ENCODE results near the gene STEAP3. TPM values are rescaled to one million over a fixed set of nuclear protein-coding genes. Genes with fewer than 3 reads are reported as not detected.

The STEAP3 gene
- total RNA-seq, 4 donors from 2014 or later = 18.3 to 21.7 (median 20.6) TPM

DNA sequence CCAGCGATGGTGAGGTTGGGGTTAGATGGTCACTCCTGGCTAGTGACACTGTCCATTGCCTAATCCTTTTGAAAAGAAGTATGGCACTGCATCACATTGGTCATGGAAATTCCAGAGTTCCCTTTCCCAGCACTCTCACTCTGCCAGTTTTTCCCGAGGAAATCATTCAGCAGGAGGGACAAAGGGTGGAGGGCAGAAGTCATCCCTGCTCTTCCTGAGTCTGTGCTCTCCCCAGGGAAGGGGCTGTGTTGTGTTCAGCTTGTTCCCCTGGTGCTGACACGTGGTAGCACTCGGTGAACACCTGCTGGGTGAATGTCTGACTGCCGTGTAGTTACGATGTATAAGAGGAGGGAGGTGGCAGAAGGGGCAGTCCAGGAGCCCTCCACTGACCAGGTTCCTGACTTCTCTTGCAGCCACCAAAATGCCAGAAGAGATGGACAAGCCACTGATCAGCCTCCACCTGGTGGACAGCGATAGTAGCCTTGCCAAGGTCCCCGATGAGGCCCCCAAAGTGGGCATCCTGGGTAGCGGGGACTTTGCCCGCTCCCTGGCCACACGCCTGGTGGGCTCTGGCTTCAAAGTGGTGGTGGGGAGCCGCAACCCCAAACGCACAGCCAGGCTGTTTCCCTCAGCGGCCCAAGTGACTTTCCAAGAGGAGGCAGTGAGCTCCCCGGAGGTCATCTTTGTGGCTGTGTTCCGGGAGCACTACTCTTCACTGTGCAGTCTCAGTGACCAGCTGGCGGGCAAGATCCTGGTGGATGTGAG, 21.6 kb downstream of the STEAP3 start:
- H3K4me1 ChIP-seq = peaks cover 13% of the 10 kb centered on the region
- no peak for DNase-seq (ENCODE audit: low spot score in 2 of 2)
- H3K9me3 ChIP-seq = no peaks in the 10 kb centered on the region
- TF ChIP-seq EP300 (IDR thresholded peaks at IDR 0.05) = no peak
- TF ChIP-seq, protein P1, sequence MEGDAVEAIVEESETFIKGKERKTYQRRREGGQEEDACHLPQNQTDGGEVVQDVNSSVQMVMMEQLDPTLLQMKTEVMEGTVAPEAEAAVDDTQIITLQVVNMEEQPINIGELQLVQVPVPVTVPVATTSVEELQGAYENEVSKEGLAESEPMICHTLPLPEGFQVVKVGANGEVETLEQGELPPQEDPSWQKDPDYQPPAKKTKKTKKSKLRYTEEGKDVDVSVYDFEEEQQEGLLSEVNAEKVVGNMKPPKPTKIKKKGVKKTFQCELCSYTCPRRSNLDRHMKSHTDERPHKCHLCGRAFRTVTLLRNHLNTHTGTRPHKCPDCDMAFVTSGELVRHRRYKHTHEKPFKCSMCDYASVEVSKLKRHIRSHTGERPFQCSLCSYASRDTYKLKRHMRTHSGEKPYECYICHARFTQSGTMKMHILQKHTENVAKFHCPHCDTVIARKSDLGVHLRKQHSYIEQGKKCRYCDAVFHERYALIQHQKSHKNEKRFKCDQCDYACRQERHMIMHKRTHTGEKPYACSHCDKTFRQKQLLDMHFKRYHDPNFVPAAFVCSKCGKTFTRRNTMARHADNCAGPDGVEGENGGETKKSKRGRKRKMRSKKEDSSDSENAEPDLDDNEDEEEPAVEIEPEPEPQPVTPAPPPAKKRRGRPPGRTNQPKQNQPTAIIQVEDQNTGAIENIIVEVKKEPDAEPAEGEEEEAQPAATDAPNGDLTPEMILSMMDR (IDR thresholded peaks at IDR 0.05) = no peak
- TF ChIP-seq POLR2A (IDR thresholded peaks at IDR 0.05) = no peak
- no peak for TF ChIP-seq POLR2AphosphoS5 (IDR thresholded peaks at IDR 0.05)
- peaks cover 4% of the 10 kb centered on the region for H3K36me3 ChIP-seq
- H3K27ac ChIP-seq = no peak overlapping the region
- H3K27me3 ChIP-seq = no peaks in the 10 kb centered on the region
- H3K4me3 ChIP-seq = no peak overlapping the region
- 90% methylated on average over 12 of the region's 17 CpGs for WGBS

DNA sequence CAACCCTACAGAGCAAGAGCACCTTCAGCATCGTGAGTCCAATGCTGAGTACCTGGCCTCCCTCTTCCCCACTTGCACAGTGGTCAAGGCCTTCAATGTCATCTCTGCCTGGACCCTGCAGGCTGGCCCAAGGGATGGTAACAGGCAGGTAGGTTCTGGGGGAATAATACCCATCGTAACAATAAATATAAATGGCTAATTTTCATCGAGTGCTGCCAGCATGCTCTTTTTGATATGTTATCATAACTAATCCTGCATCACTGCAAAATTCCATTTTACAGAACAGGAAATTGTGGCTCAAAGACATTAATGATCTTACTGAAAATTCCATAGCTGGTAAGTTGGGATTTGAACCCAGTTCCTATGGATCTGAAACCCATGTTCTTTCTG, 22.2 kb downstream of the STEAP3 start:
- WGBS = 100% methylated on average over 3 of the region's 3 CpGs
- TF ChIP-seq POLR2AphosphoS5 (IDR thresholded peaks at IDR 0.05) (no peak), POLR2A (IDR thresholded peaks at IDR 0.05) (no peak), EP300 (IDR thresholded peaks at IDR 0.05) (no peak)
- TF ChIP-seq, protein P1 (IDR thresholded peaks at IDR 0.05) = no peak
- Histone ChIP-seq H3K4me3 (no peak overlapping the region), H3K27me3 (no peaks in the 10 kb centered on the region), H3K27ac (no peak overlapping the region), H3K36me3 (peaks cover 10% of the 10 kb centered on the region), H3K9me3 (no peaks in the 10 kb centered on the region), H3K4me1 (peaks cover 7% of the 10 kb centered on the region)
- no peak for DNase-seq (ENCODE audit: low spot score in 2 of 2)

DNA sequence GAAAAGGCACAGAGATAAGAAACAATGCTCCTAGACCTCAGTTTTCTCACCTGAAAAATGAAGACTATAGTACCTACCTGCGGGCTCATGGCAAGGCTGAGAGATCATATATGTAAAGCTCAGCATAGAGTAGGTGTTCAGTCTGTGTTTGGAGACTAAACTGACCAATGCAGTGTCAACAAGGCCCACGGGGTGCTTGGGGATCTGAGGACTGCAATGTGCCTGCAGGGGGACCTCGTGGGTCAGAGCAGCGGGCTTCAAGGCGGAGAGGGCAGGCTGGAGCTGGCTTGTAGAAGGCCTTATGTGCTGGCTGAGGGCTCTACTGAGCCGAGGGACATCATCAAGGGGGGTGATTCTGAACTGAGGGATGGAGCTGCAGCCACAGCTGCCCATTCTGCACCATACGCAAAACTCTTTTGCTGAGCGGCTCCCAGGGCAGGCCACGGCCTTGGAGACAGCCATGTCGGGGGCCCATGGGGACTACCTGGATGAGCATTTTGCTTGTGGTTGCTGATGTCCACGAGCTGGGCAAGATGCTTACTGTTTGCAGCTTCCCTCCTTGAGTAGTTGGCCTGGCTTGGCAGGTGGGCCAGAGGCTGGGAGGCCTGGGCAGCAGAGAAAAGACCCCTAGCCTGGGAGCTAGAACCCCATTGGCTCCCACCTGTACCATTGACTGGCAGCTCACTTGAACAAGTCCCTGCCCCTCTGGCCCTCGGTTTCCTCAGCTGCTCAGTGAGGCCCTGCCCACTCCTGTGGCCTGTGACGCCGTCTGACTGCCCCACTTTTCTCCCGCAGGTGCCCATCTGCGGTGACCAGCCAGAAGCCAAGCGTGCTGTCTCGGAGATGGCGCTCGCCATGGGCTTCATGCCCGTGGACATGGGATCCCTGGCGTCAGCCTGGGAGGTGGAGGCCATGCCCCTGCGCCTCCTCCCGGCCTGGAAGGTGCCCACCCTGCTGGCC, 23.5 kb downstream of the STEAP3 start:
- peak in 1 of 2 donors; percentile 55 for DNase-seq (ENCODE audit: low spot score in 2 of 2)
- Histone ChIP-seq H3K27me3 (no peaks in the 10 kb centered on the region), H3K9me3 (no peaks in the 10 kb centered on the region), H3K36me3 (peaks cover 12% of the 10 kb centered on the region), H3K4me1 (peaks cover 6% of the 10 kb centered on the region), H3K4me3 (no peak overlapping the region), H3K27ac (no peak overlapping the region)
- WGBS = 93% methylated on average over 18 of the region's 24 CpGs
- no peak for TF ChIP-seq POLR2A (IDR thresholded peaks at IDR 0.05)
- TF ChIP-seq, protein P1 (IDR thresholded peaks at IDR 0.05) = no peak
- TF ChIP-seq POLR2AphosphoS5 (IDR thresholded peaks at IDR 0.05) = no peak
- no peak for TF ChIP-seq EP300 (IDR thresholded peaks at IDR 0.05)

DNA sequence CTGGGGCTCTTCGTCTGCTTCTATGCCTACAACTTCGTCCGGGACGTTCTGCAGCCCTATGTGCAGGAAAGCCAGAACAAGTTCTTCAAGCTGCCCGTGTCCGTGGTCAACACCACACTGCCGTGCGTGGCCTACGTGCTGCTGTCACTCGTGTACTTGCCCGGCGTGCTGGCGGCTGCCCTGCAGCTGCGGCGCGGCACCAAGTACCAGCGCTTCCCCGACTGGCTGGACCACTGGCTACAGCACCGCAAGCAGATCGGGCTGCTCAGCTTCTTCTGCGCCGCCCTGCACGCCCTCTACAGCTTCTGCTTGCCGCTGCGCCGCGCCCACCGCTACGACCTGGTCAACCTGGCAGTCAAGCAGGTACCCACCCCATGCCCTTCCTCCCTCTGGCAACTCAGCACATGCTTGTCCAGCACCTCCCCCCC, 24.2 kb downstream of the STEAP3 start:
- Histone ChIP-seq H3K9me3 (no peaks in the 10 kb centered on the region), H3K4me1 (peaks cover 6% of the 10 kb centered on the region), H3K36me3 (peaks cover 14% of the 10 kb centered on the region), H3K27ac (no peak overlapping the region), H3K4me3 (no peak overlapping the region), H3K27me3 (no peaks in the 10 kb centered on the region)
- WGBS = 96% methylated on average over 11 of the region's 29 CpGs
- peak in 1 of 2 donors; percentile 52 for DNase-seq (ENCODE audit: low spot score in 2 of 2)
- TF ChIP-seq, protein P1 (IDR thresholded peaks at IDR 0.05) = no peak
- TF ChIP-seq POLR2A (IDR thresholded peaks at IDR 0.05) (no peak), POLR2AphosphoS5 (IDR thresholded peaks at IDR 0.05) (no peak), EP300 (IDR thresholded peaks at IDR 0.05) (no peak)

DNA sequence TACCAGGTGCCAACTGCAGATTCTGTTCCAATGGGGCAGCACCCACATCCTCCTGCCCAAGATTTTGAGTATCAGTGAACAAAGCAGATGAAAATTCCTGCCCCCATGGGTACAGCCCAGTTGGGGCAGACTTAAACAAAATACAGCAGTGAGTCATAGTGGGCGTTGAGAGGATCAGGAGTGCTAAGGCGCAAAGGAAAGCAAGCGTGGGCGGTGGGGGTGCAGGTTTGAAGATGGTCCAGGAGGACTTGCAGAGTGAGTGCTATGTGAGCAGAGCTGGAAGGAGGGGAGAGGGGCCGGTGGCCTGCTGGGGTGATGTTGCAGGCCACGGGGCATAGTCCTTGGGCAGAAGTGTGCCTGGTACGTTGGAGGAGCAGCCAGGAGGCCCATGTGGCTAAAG, 24.7 kb downstream of the STEAP3 start:
- H3K9me3 ChIP-seq = no peaks in the 10 kb centered on the region
- TF ChIP-seq, protein P1 (IDR thresholded peaks at IDR 0.05) = no peak
- TF ChIP-seq POLR2A (IDR thresholded peaks at IDR 0.05) = no peak
- TF ChIP-seq POLR2AphosphoS5 (IDR thresholded peaks at IDR 0.05) = no peak
- no peak for TF ChIP-seq EP300 (IDR thresholded peaks at IDR 0.05)
- peak in 1 of 2 donors; percentile 49 for DNase-seq (ENCODE audit: low spot score in 2 of 2)
- peaks cover 14% of the 10 kb centered on the region for H3K36me3 ChIP-seq
- H3K27ac ChIP-seq = no peak overlapping the region
- no peaks in the 10 kb centered on the region for H3K27me3 ChIP-seq
- H3K4me3 ChIP-seq = no peak overlapping the region
- 84% methylated on average over 7 of the region's 7 CpGs for WGBS
- H3K4me1 ChIP-seq = peaks cover 10% of the 10 kb centered on the region

Measured in suprapubic skin (tissue), 4 donors.